HCT116 (cell line): ENCODE measurements around the gene COTL1. TPM values are rescaled to one million over a fixed set of nuclear protein-coding genes. Genes with fewer than 3 reads are reported as not detected.

Source experiments
- ATAC-seq: fragments of 200-7000 bp; cut with Tn5 transposase; 2 replicates; pipeline ENCODE4 v1.9.1; 2020; ENCODE audit warnings: mild to moderate bottlenecking, moderate library complexity
- BruUV-seq: library from RNA; stranded (reverse); fragments of 400-500 nt; replicated peaks from 2 replicates; lab custom pipeline; 2021; lab: Mats Ljungman, UMichigan
- CTCF ChIA-PET: fragments of 300-600 bp; sonication (Branson Sonifier 250); formaldehyde crosslinking; loops from one replicate; lab custom pipeline; 2021; ENCODE audit warnings: antibody characterized with exemption; lab: Charles Lee
- POLR2A ChIA-PET: fragments of 300-600, 350-600 bp; sonication (Branson Sonifier 250); formaldehyde crosslinking; loops from one replicate; lab custom pipeline; 2021; ENCODE audit warnings: antibody characterized with exemption; lab: Charles Lee
- RAD21 ChIA-PET, 2 experiments: fragments of 300-600 bp; sonication (Branson Sonifier 250); formaldehyde crosslinking; loops; one replicate each; lab custom pipeline; 2023; ENCODE audit warnings: low total read pairs in 2 of 2; ENCODE audit not compliant: uncharacterized antibody in 2 of 2, unreplicated experiment in 2 of 2, low non-redundant PET in 1 of 2; lab: Charles Lee
- DNase-seq: peaks from one replicate; pipeline ENCODE4 v3.0.0-alpha.2; 2010; ENCODE audit warnings: low read depth, low spot score
- H2AFZ ChIP-seq: fragments of 200-600 bp; shearing (Covaris generic), sonication (generic); 2 replicates; pipeline ENCODE4 v1.6.1; 2017; ENCODE audit warnings: low read depth, mixed run types, mixed read lengths, antibody characterized with exemption, low read length; ENCODE audit not compliant: poor library complexity, severe bottlenecking
- H3K27ac ChIP-seq: 2 replicates; pipeline ENCODE4 v1.5.1; 2012; ENCODE audit warnings: low read depth, low read length
- H3K27me3 ChIP-seq: fragments of 200-600 bp; sonication (generic); 2 replicates; pipeline ENCODE4 v1.6.1; 2016; ENCODE audit warnings: mixed run types, low read length, mixed read lengths; ENCODE audit not compliant: insufficient read depth
- H3K36me3 ChIP-seq, 2 experiments: fragments of 200-500 bp in 1 of 2; fragments of 200-600 bp in 1 of 2; sonication (Bioruptor generic) in 1 of 2; sonication (generic) in 1 of 2; 2 replicates each; pipeline versions ENCODE4 v1.5.1 to v1.6.1; 2014 to 2016; ENCODE audit warnings: low read length in 2 of 2, inconsistent platforms in 1 of 2, mixed read lengths in 1 of 2, mixed run types in 1 of 2; ENCODE audit not compliant: insufficient read depth in 2 of 2, control insufficient read depth in 1 of 2
- H3K4me1 ChIP-seq, 2 experiments: fragments of 200-600 bp in 1 of 2; sonication (generic) in 1 of 2; 2 replicates each; pipeline versions ENCODE4 v1.5.1 to v1.6.1; 2012 to 2017; ENCODE audit warnings: low read length in 2 of 2, inconsistent platforms in 1 of 2, mild to moderate bottlenecking in 1 of 2, mixed read lengths in 1 of 2, mixed run types in 1 of 2, moderate library complexity in 1 of 2; ENCODE audit not compliant: insufficient read depth in 2 of 2, control insufficient read depth in 1 of 2
- H3K4me2 ChIP-seq: fragments of 200-600 bp; sonication (generic); 2 replicates; pipeline ENCODE4 v1.6.1; 2017; ENCODE audit warnings: mixed run types, low read length, mixed read lengths
- H3K4me3 ChIP-seq, 2 experiments: fragments of 200-600 bp in 1 of 2; sonication (generic) in 1 of 2; replicated peaks in 1 of 2; 2 replicates each; pipeline ENCODE4 v1.5.1; 2011 to 2016; ENCODE audit warnings: low read length in 2 of 2, control low read depth in 1 of 2, low read depth in 1 of 2, mild to moderate bottlenecking in 1 of 2, mixed read lengths in 1 of 2, mixed run types in 1 of 2
- H3K79me2 ChIP-seq: fragments of 200-600 bp; sonication (generic); 2 replicates; pipeline ENCODE4 v1.6.1; 2017; ENCODE audit warnings: mild to moderate bottlenecking, mixed run types, low read length, moderate library complexity, mixed read lengths; ENCODE audit not compliant: insufficient read depth
- H3K9ac ChIP-seq: fragments of 200-600 bp; sonication (generic); 2 replicates; pipeline ENCODE4 v1.6.1; 2016; ENCODE audit warnings: low read length, mixed read lengths
- H3K9me2 ChIP-seq: fragments of 200-600 bp; sonication (generic), shearing (Covaris generic); 2 replicates; pipeline ENCODE4 v1.6.1; 2017; ENCODE audit warnings: mixed run types, mild to moderate bottlenecking, moderate library complexity; ENCODE audit not compliant: insufficient read depth
- H3K9me3 ChIP-seq, 2 experiments: fragments of 200-500 bp in 1 of 2; fragments of 200-600 bp in 1 of 2; sonication (Bioruptor generic) in 1 of 2; sonication (generic) in 1 of 2; 2 replicates each; pipeline ENCODE4 v1.6.1; 2014 to 2017; ENCODE audit warnings: low read length in 2 of 2, mixed read lengths in 2 of 2, inconsistent platforms in 1 of 2, low read depth in 1 of 2, mild to moderate bottlenecking in 1 of 2, mixed run types in 1 of 2, moderate library complexity in 1 of 2; ENCODE audit not compliant: control insufficient read depth in 1 of 2, insufficient read depth in 1 of 2
- H4K20me1 ChIP-seq: fragments of 200-600 bp; sonication (generic), shearing (Covaris generic); 2 replicates; pipeline ENCODE4 v1.6.1; 2017; ENCODE audit warnings: mixed run types, mild to moderate bottlenecking, moderate library complexity; ENCODE audit not compliant: insufficient read depth
- ATF3 ChIP-seq: IDR thresholded peaks from 2 replicates; pipeline ENCODE4 v1.6.1; 2012
- CBX3 ChIP-seq: IDR thresholded peaks from 2 replicates; pipeline ENCODE4 v1.6.1; 2012; ENCODE audit warnings: low read depth
- CEBPB ChIP-seq: IDR thresholded peaks from 2 replicates; pipeline ENCODE4 v1.6.1; 2012; ENCODE audit warnings: low read depth
- EGR1 ChIP-seq: IDR thresholded peaks from 2 replicates; pipeline ENCODE4 v1.6.1; 2012; ENCODE audit warnings: low read depth
- ELF1 ChIP-seq: IDR thresholded peaks from 2 replicates; pipeline ENCODE4 v1.6.1; 2012; ENCODE audit warnings: low read depth, borderline replicate concordance
- EZH2 ChIP-seq: fragments of 200-600 bp; sonication (generic); IDR thresholded peaks from 2 replicates; pipeline ENCODE4 v1.6.1; 2017; ENCODE audit warnings: antibody characterized with exemption, mixed run types
- EZH2phosphoT487 ChIP-seq: fragments of 200-600 bp; IDR thresholded peaks from 2 replicates; pipeline ENCODE4 v1.6.1; 2018; ENCODE audit warnings: antibody characterized with exemption, borderline replicate concordance
- FOSL1 ChIP-seq: IDR thresholded peaks from 2 replicates; pipeline ENCODE4 v1.6.1; 2012; ENCODE audit warnings: low read depth
- JUND ChIP-seq: IDR thresholded peaks from 2 replicates; pipeline ENCODE4 v1.6.1; 2012
- MAX ChIP-seq: IDR thresholded peaks from 2 replicates; pipeline ENCODE4 v1.6.1; 2012
- POLR2AphosphoS5 ChIP-seq: IDR thresholded peaks from 2 replicates; pipeline ENCODE4 v1.6.1; 2011; ENCODE audit warnings: mild to moderate bottlenecking, low read depth, low read length, moderate library complexity
- RAD21 ChIP-seq: IDR thresholded peaks from 2 replicates; pipeline ENCODE4 v1.6.1; 2012; ENCODE audit warnings: low read depth, mild to moderate bottlenecking
- REST ChIP-seq: IDR thresholded peaks from 2 replicates; pipeline ENCODE4 v1.6.1; 2012; ENCODE audit warnings: low read depth
- SIN3A ChIP-seq: IDR thresholded peaks from 2 replicates; pipeline ENCODE4 v1.6.1; 2012; ENCODE audit warnings: low read depth
- TCF7L2 ChIP-seq: IDR thresholded peaks from 2 replicates; pipeline ENCODE4 v1.7.0; 2011; ENCODE audit warnings: borderline replicate concordance, inconsistent platforms; ENCODE audit not compliant: insufficient read depth, insufficient read length; ENCODE audit errors: extremely low read depth
- YY1 ChIP-seq: IDR thresholded peaks from 2 replicates; pipeline ENCODE4 v1.6.1; 2011; ENCODE audit warnings: low read length, low read depth, moderate library complexity, mild to moderate bottlenecking; ENCODE audit not compliant: insufficient replicate concordance; ENCODE audit errors: extremely low read depth
- ZBTB33 ChIP-seq: IDR thresholded peaks from 2 replicates; pipeline ENCODE4 v1.6.1; 2011; ENCODE audit warnings: mild to moderate bottlenecking, low read length, moderate library complexity; ENCODE audit not compliant: insufficient replicate concordance; ENCODE audit errors: extremely low read depth
- ZFX ChIP-seq: fragments of 450-650 bp; IDR thresholded peaks from 2 replicates; pipeline ENCODE4 v1.6.1; 2017
- ZNF274 ChIP-seq: fragments of 200-500 bp; sonication (Bioruptor generic); IDR thresholded peaks from 2 replicates; pipeline ENCODE4 v1.6.1; 2014; ENCODE audit warnings: mild to moderate bottlenecking, low read depth, low read length, inconsistent platforms
- intact Hi-C: fragments of 100-400 bp; cut with micrococcal nuclease; formaldehyde crosslinking; loops from 2 replicates; pipeline ENCODE4 v1.10.0; 2022
- total RNA-seq: library from RNA; stranded (reverse); gene quantifications from one replicate; pipeline ENCODE4 v1.2.1, GENCODE V29; 2021; ENCODE audit not compliant: unreplicated experiment
- TF ChIP-seq, protein P1 (sequence below), 3 experiments: fragments of 200-600 bp in 1 of 3; sonication (generic) in 1 of 3; IDR thresholded peaks in 2 of 3; conservative IDR thresholded peaks in 1 of 3; 2 replicates each; pipeline ENCODE4 v1.5.1; 2012 to 2017; ENCODE audit warnings: low read depth in 2 of 3, low read length in 2 of 3, antibody characterized with exemption in 1 of 3, borderline replicate concordance in 1 of 3, control low read depth in 1 of 3, mild to moderate bottlenecking in 1 of 3, mixed read lengths in 1 of 3, mixed run types in 1 of 3, moderate library complexity in 1 of 3; ENCODE audit not compliant: insufficient read depth in 1 of 3

Gene COTL1
- total RNA-seq, 1 experiment from 2014 or later, result 276 TPM

DNA sequence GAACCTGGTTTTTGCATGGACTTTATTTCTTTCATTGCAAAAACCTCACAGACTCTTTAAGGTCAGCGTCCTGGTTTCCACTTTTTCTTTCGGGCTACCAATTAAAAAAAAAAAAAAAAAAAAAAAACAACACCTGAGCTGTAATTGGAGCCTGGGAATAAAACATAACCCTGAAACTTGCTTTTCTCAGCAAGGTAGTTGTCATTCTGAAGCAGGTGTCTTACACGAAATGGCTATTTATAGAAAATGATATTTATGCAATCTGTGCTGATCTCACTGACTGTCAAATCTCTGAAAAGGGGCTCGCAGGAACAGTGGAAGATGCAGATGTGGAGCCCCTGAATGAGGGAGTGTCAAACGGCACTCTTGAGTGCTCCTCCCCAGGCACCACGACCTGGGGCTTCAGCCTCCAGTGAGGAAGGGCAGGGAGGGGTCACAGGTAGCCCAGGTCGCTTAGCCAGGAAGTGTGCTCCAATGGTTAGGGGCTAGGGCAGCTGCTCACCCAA, 10.4 kb upstream of the COTL1 start:
- intact Hi-C loops, result no loop called here
- H3K79me2 ChIP-seq, result no peaks in the 10 kb centered on the region
- CTCF ChIA-PET, result interaction anchor here (1.6 kb wide), 1 partner anchor 98 kb away, joined by 4 read pairs; no protein-coding TSS in a partner anchor
- no peak overlapping the region for H3K27ac ChIP-seq
- BruUV-seq, result no TSS peak
- TF ChIP-seq ATF3, result no peak
- TF ChIP-seq ZNF274, result no peak
- TF ChIP-seq YY1, result no peak
- TF ChIP-seq RAD21, result no peak
- TF ChIP-seq ELF1, result no peak
- no peak for TF ChIP-seq CEBPB
- TF ChIP-seq TCF7L2, result no peak
- no peak for TF ChIP-seq ZFX
- no peak for TF ChIP-seq POLR2AphosphoS5
- TF ChIP-seq EZH2phosphoT487, result no peak
- TF ChIP-seq, protein P1, sequence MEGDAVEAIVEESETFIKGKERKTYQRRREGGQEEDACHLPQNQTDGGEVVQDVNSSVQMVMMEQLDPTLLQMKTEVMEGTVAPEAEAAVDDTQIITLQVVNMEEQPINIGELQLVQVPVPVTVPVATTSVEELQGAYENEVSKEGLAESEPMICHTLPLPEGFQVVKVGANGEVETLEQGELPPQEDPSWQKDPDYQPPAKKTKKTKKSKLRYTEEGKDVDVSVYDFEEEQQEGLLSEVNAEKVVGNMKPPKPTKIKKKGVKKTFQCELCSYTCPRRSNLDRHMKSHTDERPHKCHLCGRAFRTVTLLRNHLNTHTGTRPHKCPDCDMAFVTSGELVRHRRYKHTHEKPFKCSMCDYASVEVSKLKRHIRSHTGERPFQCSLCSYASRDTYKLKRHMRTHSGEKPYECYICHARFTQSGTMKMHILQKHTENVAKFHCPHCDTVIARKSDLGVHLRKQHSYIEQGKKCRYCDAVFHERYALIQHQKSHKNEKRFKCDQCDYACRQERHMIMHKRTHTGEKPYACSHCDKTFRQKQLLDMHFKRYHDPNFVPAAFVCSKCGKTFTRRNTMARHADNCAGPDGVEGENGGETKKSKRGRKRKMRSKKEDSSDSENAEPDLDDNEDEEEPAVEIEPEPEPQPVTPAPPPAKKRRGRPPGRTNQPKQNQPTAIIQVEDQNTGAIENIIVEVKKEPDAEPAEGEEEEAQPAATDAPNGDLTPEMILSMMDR (IDR thresholded peaks at IDR 0.05 in 2 of 3, conservative IDR thresholded peaks at IDR 0.05 in 1 of 3; ENCODE audit: borderline replicate concordance in 1 of 3, insufficient read depth in 1 of 3, low read depth in 2 of 3, low read length in 2 of 3), result no peak
- TF ChIP-seq CBX3, result no peak
- no peak for TF ChIP-seq JUND
- no peak for TF ChIP-seq SIN3A
- no peak for TF ChIP-seq FOSL1
- TF ChIP-seq MAX, result no peak
- no peak for TF ChIP-seq EZH2
- TF ChIP-seq REST, result no peak
- TF ChIP-seq ZBTB33, result no peak
- no peak for TF ChIP-seq EGR1
- TF ChIP-seq, all 23 proteins: peak for 0
- no peaks in the 10 kb centered on the region for H3K9me2 ChIP-seq
- H3K36me3 ChIP-seq, result no peaks in the 10 kb centered on the region
- H3K4me3 ChIP-seq, result no peak overlapping the region
- ATAC-seq (no peak), DNase-seq (no peak)
- H3K9ac ChIP-seq, result no peak overlapping the region
- H3K4me1 ChIP-seq, result peaks cover 0 to 1% of the 10 kb centered on the region in 2 experiments; a peak in 1 of 4 replicates
- H3K9me3 ChIP-seq, result no peaks in the 10 kb centered on the region
- no peaks in the 10 kb centered on the region for H4K20me1 ChIP-seq
- H3K27me3 ChIP-seq, result no peaks in the 10 kb centered on the region
- RAD21 ChIA-PET, result no interaction called here
- POLR2A ChIA-PET, result no interaction called here
- H3K4me2 ChIP-seq, result no peak overlapping the region
- no peak overlapping the region for H2AFZ ChIP-seq
